ENCODE results near the gene FOXN4. TPM values are rescaled to one million over a fixed set of nuclear protein-coding genes. Genes with fewer than 3 reads are reported as not detected.

Gene FOXN4
- total RNA-seq, 4 donors from 2014 or later, result not detected

GRCh38 chr12:109296431-109296830, 12.7 kb downstream of the FOXN4 start:
- Histone ChIP-seq H3K27me3 (peaks cover 0 to 19% of the 10 kb centered on the region in 2 donors), H3K27ac (no peak overlapping the region), H3K4me3 (no peak overlapping the region), H3K36me3 (no peaks in the 10 kb centered on the region), H3K4me1 (peaks cover 0 to 7% (median 2%) of the 10 kb centered on the region in 4 donors), H3K9me3 (no peaks in the 10 kb centered on the region)
- no peak for DNase-seq (ENCODE audit: low spot score in 2 of 2)
- 68 to 78% methylated on average over 3 of the region's 3 CpGs for WGBS, 2 donors
- no peak for TF ChIP-seq EP300 (IDR thresholded peaks at IDR 0.05)
- no peak for TF ChIP-seq POLR2A (IDR thresholded peaks at IDR 0.05)
- TF ChIP-seq CTCF (IDR thresholded peaks at IDR 0.05), result no peak

GRCh38 chr12:109295764-109296425, 13.2 kb downstream of the FOXN4 start:
- peaks cover 0 to 24% of the 10 kb centered on the region in 2 donors for H3K27me3 ChIP-seq
- no peak overlapping the region for H3K27ac ChIP-seq
- no peak for DNase-seq (ENCODE audit: low spot score in 2 of 2)
- H3K4me1 ChIP-seq, result peaks cover 0 to 11% (median 2%) of the 10 kb centered on the region in 4 donors
- 81 to 86% methylated on average over 13 of the region's 13 CpGs for WGBS, 2 donors
- H3K4me3 ChIP-seq, result no peak overlapping the region
- H3K36me3 ChIP-seq, result no peaks in the 10 kb centered on the region
- H3K9me3 ChIP-seq, result no peaks in the 10 kb centered on the region
- TF ChIP-seq POLR2A (IDR thresholded peaks at IDR 0.05), result no peak
- no peak for TF ChIP-seq CTCF (IDR thresholded peaks at IDR 0.05)
- TF ChIP-seq EP300 (IDR thresholded peaks at IDR 0.05), result no peak

GRCh38 chr12:109294286-109294796, 14.7 kb downstream of the FOXN4 start:
- no peak for TF ChIP-seq CTCF (IDR thresholded peaks at IDR 0.05)
- TF ChIP-seq POLR2A (IDR thresholded peaks at IDR 0.05), result no peak
- TF ChIP-seq EP300 (IDR thresholded peaks at IDR 0.05), result no peak
- 84 to 87% methylated on average over 4 to 5 of the region's 5 CpGs for WGBS, 2 donors
- no peak for DNase-seq (ENCODE audit: low spot score in 2 of 2)
- H3K27me3 ChIP-seq, result peaks cover 0 to 30% of the 10 kb centered on the region in 2 donors
- H3K36me3 ChIP-seq, result no peaks in the 10 kb centered on the region
- H3K4me1 ChIP-seq, result peaks cover 0 to 11% (median 2%) of the 10 kb centered on the region in 4 donors
- no peak overlapping the region for H3K4me3 ChIP-seq
- H3K9me3 ChIP-seq, result no peaks in the 10 kb centered on the region
- H3K27ac ChIP-seq, result no peak overlapping the region

- 70 to 72% methylated on average over 3 of the region's 3 CpGs for WGBS, 2 donors
These were observed 16.0 kb downstream of the FOXN4 start for GRCh38 chr12:109293106-109293505.

More at GRCh38 chr12:109293106-109293505, 16.0 kb downstream of the FOXN4 start:
- TF ChIP-seq CTCF (IDR thresholded peaks at IDR 0.05) (no peak), EP300 (IDR thresholded peaks at IDR 0.05) (no peak), POLR2A (IDR thresholded peaks at IDR 0.05) (no peak)
- no peak overlapping the region for H3K27ac ChIP-seq
- H3K36me3 ChIP-seq, result no peaks in the 10 kb centered on the region
- peaks cover 0 to 11% (median 2%) of the 10 kb centered on the region in 4 donors for H3K4me1 ChIP-seq
- peaks cover 0 to 30% of the 10 kb centered on the region in 2 donors for H3K27me3 ChIP-seq
- no peak overlapping the region for H3K4me3 ChIP-seq
- DNase-seq (ENCODE audit: low spot score in 2 of 2), result no peak
- H3K9me3 ChIP-seq, result no peaks in the 10 kb centered on the region

Data from tibial nerve (tissue), 4 donors.